ENCODE measurements around the gene COL20A1. TPM values are rescaled to one million over a fixed set of nuclear protein-coding genes. Genes with fewer than 3 reads are reported as not detected.

COL20A1 gene
- total and polyA plus RNA-seq, 12 donors: 0.26 to 0.30 TPM; not detected in 10

GRCh38 chr20:63306673-63307537, 13.9 kb downstream of the COL20A1 start:
- H3K36me3 ChIP-seq: no peaks in the 10 kb centered on the region
- 83 to 84% methylated on average over 35 of the region's 35 CpGs for WGBS, 2 donors
- TF ChIP-seq CTCF (IDR thresholded peaks at IDR 0.05): no peak
- peaks cover 0 to 11% (median 0%) of the 10 kb centered on the region in 11 donors for H3K9me3 ChIP-seq
- peaks cover 7 to 53% (median 43%) of the 10 kb centered on the region in 7 donors for H3K27me3 ChIP-seq
- intact Hi-C loops (cut with DNase I): no loop called here
- H3K27ac ChIP-seq: no peak overlapping the region
- DNase-seq (no peak), ATAC-seq (no peak)
- peaks cover 0 to 6% (median 0%) of the 10 kb centered on the region in 9 donors for H3K4me1 ChIP-seq
- no peak overlapping the region for H3K4me3 ChIP-seq

GRCh38 chr20:63307538-63308217, 14.7 kb downstream of the COL20A1 start:
- ATAC-seq (no peak), DNase-seq (no peak)
- WGBS, 2 donors: 81 to 82% methylated on average over 23 of the region's 23 CpGs
- Histone ChIP-seq H3K27me3 (peaks cover 7 to 57% (median 42%) of the 10 kb centered on the region in 7 donors), H3K36me3 (no peaks in the 10 kb centered on the region), H3K27ac (no peak overlapping the region), H3K9me3 (peaks cover 0 to 3% (median 0%) of the 10 kb centered on the region in 11 donors), H3K4me3 (no peak overlapping the region), H3K4me1 (peaks cover 0 to 12% (median 0%) of the 10 kb centered on the region in 9 donors)
- intact Hi-C loops (cut with DNase I): loop anchor here in 4 of 10 donors (2.0 kb wide), 2 partner anchors 73 to 75 kb away; no protein-coding TSS in a partner anchor
- no peak for TF ChIP-seq CTCF (IDR thresholded peaks at IDR 0.05)

- Histone ChIP-seq H3K36me3 (no peaks in the 10 kb centered on the region), H3K27me3 (peaks cover 7 to 59% (median 42%) of the 10 kb centered on the region in 7 donors), H3K27ac (no peak overlapping the region), H3K4me3 (no peak overlapping the region), H3K9me3 (no peaks in the 10 kb centered on the region), H3K4me1 (peaks cover 0 to 18% (median 0%) of the 10 kb centered on the region in 9 donors)
- no peak for DNase-seq
- no peak for ATAC-seq
- no peak for TF ChIP-seq CTCF (IDR thresholded peaks at IDR 0.05)
- 77 to 84% methylated on average over 30 of the region's 30 CpGs for WGBS, 2 donors
- intact Hi-C loops (cut with DNase I): loop anchor here in 4 of 10 donors (2.0 kb wide), 2 partner anchors 72 to 74 kb away; no protein-coding TSS in a partner anchor
Measured at GRCh38 chr20:63308218-63308911, 15.4 kb downstream of the COL20A1 start.

Measured in heart right ventricle (tissue), 16 donors.